Measurements from ENCODE around the gene TP63.

The TP63 gene

DNA sequence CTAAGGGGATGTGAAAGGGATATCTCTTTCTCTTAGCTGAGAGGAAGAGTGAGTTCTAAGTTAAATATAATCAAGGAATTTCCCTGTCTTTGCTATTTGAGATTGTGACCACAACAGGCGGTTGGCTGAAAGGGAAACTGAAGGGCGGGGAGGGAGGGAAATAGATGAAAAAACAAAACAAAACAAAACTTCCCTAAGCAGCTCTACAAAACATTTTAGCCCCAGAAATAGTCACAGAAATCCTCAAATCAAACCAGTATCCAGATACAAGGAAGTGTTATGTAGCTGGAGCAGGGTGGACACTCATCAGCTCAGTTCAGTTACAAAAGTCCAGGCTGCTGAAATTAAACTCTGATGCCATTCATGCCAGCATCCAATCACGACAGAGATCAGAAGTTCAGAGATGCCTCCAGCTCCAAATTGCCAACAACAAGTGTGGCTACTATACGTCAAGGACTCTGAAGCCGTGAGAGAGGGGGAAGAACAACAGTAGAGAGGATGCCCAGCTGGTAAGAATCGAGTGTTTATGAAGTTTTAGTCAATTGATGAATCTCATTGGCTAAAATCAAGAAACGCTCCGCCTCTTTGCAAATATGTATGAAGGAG lies 319 bp upstream of the TP63 start:
- in situ Hi-C loops (cut with MboI; ENCODE audit: low pct_unique_long_range_greater_than_20kb, low sequenced_read_pairs, unreplicated experiment): no loop called here
- TF ChIP-seq, protein P1, sequence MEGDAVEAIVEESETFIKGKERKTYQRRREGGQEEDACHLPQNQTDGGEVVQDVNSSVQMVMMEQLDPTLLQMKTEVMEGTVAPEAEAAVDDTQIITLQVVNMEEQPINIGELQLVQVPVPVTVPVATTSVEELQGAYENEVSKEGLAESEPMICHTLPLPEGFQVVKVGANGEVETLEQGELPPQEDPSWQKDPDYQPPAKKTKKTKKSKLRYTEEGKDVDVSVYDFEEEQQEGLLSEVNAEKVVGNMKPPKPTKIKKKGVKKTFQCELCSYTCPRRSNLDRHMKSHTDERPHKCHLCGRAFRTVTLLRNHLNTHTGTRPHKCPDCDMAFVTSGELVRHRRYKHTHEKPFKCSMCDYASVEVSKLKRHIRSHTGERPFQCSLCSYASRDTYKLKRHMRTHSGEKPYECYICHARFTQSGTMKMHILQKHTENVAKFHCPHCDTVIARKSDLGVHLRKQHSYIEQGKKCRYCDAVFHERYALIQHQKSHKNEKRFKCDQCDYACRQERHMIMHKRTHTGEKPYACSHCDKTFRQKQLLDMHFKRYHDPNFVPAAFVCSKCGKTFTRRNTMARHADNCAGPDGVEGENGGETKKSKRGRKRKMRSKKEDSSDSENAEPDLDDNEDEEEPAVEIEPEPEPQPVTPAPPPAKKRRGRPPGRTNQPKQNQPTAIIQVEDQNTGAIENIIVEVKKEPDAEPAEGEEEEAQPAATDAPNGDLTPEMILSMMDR (IDR thresholded peaks at IDR 0.05; ENCODE audit: extremely low read depth, insufficient read depth, missing control alignments): no peak
- DNase-seq (ENCODE audit: low spot score): no peak

DNA sequence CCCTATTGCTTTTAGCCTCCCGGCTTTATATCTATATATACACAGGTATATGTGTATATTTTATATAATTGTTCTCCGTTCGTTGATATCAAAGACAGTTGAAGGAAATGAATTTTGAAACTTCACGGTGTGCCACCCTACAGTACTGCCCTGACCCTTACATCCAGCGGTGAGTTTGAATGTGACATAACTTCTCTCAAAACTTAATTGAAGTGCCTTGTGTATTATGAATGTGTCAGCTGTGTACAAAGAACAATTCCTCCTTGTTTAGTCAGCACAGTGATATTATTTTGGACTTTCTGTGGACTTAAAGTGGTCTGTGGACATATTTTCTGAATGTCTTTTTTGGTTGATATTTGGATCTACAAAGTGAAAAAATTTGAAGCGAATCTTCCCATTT lies 220 bp downstream of the TP63 start:
- TF ChIP-seq, protein P1 (IDR thresholded peaks at IDR 0.05; ENCODE audit: extremely low read depth, insufficient read depth, missing control alignments): no peak
- in situ Hi-C loops (cut with MboI; ENCODE audit: low pct_unique_long_range_greater_than_20kb, low sequenced_read_pairs, unreplicated experiment): no loop called here
- DNase-seq (ENCODE audit: low spot score): no peak

DNA sequence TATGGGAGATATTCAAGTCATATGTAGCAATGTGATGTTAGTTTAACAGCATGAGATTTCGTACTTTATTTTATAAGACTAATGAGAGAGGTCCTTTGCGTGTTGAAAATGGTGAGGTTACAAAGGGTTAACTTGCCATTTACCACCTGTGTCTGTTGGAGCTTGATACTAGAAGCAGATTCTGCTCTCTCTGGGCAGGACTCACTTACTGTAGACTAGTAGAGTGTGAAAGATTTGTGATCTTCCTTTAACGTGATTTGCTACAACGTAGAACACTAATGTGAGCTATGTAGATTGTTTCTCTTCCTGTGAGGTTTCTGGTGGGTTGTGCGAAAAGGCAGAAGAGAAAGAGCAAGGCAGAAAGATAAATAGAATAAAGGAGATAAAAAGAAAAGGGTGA lies 1.1 kb downstream of the TP63 start:
- TF ChIP-seq, protein P1 (IDR thresholded peaks at IDR 0.05; ENCODE audit: extremely low read depth, insufficient read depth, missing control alignments): no peak
- in situ Hi-C loops (cut with MboI; ENCODE audit: low pct_unique_long_range_greater_than_20kb, low sequenced_read_pairs, unreplicated experiment): no loop called here
- DNase-seq (ENCODE audit: low spot score): no peak

DNA sequence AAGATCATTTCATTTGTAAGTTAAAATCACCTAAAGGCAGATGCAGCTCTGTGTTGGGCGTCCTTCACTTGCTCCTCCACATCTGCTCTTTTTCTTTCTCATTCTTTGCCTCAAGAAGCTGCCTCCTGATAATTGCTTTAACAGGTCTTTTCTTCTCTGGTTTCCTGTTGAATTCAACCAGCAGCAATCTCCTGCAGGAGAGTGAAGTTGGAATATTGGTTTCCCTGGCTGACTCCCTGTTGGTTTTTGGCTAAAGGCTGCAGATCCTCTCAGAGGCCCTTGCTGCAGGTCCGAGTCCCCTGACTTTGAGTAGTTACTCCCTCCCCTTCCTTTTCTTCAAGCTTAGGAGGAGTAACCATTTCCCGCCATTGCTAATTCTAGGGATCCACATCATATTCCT lies 4.2 kb downstream of the TP63 start:
- DNase-seq (ENCODE audit: low spot score): no peak
- TF ChIP-seq, protein P1 (IDR thresholded peaks at IDR 0.05; ENCODE audit: extremely low read depth, insufficient read depth, missing control alignments): no peak
- in situ Hi-C loops (cut with MboI; ENCODE audit: low pct_unique_long_range_greater_than_20kb, low sequenced_read_pairs, unreplicated experiment): no loop called here

DNA sequence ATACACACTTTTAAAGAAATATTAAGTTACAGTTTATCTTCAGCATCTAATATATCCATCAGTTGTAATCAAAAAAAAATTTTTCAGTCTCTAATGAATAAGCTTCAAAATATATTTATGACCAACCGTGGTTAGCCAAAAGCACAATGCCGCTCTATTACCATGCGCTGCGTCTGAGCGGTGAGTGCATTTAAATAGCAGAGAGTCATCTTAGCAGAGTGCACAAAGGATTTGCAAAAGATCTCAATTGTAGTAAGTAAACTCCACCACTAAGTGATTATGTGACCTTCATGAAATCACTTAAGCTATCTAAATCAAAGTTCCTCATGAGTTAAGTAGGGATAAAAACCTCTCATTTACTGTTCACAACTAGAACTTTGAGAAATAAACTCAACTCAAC lies 4.9 kb downstream of the TP63 start:
- TF ChIP-seq, protein P1 (IDR thresholded peaks at IDR 0.05; ENCODE audit: extremely low read depth, insufficient read depth, missing control alignments): no peak
- in situ Hi-C loops (cut with MboI; ENCODE audit: low pct_unique_long_range_greater_than_20kb, low sequenced_read_pairs, unreplicated experiment): no loop called here
- no peak for DNase-seq (ENCODE audit: low spot score)

DNA sequence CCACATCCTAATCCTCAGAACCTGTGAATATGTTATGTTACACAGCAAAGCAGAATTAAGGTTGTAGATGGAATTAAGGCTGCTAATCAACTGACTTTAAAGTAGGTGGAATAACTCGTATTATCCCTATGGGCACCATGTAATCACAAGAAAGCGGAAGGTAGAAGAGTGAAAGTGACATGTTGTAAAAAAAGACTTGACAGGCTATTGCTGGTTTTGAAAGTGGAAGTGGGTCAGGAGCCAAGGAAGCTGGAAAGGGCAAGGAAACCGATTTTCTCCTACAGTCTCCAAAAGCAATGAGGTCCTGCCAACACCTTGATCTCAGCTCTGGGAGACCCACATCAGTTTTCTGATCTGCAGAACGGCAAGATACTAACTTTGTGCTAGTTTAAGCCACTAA lies 6.6 kb downstream of the TP63 start:
- DNase-seq (ENCODE audit: low spot score): no peak
- in situ Hi-C loops (cut with MboI; ENCODE audit: low pct_unique_long_range_greater_than_20kb, low sequenced_read_pairs, unreplicated experiment): no loop called here
- TF ChIP-seq, protein P1 (IDR thresholded peaks at IDR 0.05; ENCODE audit: extremely low read depth, insufficient read depth, missing control alignments): no peak
